A204.1 (cell line): ENCODE measurements around the gene PIEZO2.

Experiments used
- FAIRE-seq: peaks from 2 replicates; lab custom pipeline; 2012; peaks lifted over from hg19 to GRCh38; lab: Jason Lieb, UNC

PIEZO2 gene

DNA sequence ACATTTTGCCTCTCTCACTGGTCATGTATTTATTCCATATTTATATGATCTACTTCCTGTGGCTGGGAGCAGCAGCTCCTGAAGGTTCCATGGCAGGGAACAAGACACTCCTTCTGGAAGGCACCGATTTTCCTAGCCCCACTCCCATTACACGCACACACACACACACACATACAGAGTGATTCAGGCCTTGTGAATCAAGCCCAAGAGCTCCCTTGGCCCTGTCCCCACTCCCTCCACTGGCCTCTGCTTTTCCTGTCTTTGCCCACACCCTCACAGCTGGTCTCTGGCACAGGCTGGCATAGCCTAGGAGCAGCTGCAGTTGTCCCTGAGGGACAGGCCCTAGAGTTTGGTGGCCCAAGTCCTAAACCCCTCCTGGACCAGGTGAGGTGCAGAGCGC is 421.9 kb downstream of the PIEZO2 start:
- no peak for FAIRE-seq

DNA sequence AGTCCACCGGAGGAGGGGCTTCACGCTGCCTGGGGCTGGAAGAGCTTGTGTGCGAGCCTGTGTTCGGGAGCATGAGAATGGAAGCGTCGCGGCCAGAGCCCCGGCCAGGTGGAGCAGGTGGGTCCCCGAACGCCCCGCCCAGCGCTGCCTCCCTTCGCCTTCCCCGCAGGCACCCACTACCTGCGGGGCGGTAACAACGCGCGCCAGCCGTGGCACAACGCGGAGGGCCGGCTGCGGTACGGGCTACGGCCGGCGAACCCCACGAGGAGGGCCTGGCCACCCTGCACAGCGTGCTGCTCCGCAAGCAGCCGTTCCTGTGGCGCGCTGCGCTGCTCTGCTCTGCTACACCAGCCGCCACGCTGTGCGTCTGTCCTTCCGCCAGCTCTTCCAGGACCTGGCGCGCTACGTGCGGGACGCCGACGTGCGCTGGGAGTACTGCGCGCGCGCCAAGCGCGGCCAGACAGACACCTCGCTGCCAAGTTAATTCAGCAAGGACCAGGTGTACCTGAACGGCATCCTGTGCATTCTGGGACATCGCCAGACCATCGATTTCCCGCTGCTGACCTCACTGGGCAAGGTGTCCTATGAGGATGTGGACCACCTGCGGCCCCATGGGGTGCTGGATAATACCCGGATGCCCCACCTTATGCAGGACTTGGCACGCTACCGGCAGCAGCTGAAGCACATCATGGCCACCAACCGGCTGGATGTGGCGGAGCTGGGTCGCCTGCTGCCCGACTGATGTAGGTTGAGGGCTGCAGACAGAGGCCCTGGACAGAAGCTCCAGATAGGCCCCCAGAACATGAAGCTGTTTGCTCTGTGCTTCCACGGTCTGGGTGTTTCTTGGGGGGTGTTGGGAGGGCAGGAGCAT is 422.9 kb downstream of the PIEZO2 start:
- FAIRE-seq, result no peak

DNA sequence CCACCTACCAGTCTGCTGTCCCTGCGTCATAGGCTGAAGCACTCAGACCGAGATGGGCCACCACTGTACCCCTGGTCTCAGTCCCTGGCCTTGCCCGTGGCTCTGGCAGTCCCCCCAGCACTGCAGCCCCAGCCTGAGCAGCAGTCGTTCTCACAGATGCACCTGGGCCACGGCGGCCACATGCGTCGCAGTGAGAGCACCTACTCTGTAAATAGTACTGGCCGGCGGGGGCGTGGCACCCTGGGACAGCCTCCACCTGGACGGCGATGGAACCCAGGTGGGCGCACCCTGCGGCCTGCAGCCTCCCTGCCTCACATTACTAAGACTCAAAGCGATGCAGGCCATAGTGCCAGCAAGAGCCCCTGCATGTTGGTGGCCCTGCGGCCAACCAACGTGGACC is 424.7 kb downstream of the PIEZO2 start:
- FAIRE-seq, result no peak

DNA sequence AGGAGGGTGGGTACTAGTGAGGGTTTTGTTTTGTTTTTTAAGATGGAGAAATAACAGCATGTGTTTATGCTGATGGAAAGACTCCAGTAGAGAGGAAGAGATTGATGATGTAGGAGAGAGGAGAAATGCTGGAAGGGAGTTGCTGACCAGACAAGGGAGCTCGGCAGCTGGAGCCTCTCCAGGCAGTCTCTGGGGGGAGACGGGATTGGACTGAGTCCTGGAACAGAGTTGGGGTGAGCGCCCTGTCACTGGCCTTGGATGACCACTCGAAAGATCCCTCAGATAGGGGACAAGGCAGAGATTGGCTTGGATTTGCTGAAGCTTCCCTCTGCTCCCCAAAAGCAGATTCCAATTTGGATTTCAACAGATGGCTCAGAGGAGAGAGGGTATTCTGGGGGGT is 425.9 kb downstream of the PIEZO2 start:
- FAIRE-seq, result no peak

DNA sequence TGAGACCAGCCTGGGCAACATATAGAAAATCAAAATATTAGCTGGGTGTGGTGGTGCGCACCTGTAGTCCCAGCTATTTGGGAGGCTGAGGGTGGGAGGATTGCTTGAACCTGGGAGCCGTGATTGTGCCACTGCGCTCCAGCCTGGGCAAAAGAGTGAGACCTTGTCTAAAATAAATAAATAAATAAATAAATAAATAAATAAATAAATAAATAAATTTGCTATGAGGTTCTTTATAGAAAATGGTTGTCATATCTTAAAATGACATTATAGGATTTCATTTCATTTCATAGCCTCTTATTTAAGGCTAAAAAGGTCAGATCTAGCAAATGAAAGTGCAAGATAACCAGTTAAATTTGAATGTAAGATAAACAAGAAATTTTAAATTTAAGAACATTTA is 430.6 kb downstream of the PIEZO2 start:
- no peak for FAIRE-seq

DNA sequence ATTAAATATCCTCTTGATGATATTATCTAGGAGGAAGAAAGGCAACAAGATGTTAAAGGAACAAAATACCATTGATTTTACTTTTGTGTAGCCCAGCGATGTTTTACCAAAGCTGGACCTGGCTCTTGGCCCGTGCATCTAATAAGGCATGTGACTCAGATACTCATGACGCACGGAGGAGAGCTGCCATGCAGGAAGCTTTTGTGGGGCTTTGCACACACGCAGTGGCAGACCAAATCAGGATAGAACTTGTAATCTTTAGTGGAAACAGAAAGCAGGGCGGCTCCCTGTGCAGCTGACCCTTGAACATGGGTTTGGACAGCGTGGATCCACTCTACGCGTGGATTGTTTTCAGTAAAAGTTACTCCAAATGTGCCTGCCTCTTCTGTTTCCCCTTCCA is 433.6 kb downstream of the PIEZO2 start:
- no peak for FAIRE-seq

DNA sequence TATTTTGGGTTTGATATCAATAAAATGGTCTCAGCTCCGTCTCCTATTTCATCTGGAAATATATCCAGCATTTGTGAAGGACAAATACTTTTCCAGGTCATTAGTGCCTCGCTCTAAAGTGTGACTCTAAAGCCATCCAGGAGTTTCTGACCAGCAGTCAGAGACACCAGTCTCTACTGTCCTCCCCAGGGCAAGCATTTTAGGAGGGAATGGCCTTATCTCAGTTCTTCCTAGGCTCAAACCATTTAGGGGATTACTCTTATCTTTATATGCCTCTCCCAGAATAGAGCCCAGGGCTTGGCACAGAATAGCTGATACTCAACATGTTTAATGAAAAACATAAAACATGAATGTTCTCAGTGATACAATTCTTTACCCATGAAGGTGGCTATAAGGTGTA is 436.0 kb downstream of the PIEZO2 start:
- no peak for FAIRE-seq

DNA sequence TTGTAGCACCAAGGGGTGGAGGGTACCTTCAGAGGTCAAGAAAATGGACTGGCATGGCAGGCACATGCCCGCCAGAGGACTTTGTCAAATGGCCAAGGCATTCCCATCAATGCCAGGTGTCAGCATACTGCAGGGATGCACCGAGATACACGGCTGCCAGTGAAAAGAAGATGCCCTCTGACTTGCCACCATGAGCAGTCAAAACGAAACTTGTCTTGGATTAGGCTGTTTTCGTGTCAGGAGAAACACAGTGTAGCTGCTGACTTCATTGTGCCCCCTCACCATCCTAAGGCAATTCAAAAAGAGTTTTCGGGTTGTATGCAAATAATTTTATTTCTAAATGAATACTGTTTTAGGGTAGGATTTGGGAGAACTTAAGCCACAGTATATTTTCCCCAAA is 442.1 kb downstream of the PIEZO2 start:
- FAIRE-seq, result no peak

DNA sequence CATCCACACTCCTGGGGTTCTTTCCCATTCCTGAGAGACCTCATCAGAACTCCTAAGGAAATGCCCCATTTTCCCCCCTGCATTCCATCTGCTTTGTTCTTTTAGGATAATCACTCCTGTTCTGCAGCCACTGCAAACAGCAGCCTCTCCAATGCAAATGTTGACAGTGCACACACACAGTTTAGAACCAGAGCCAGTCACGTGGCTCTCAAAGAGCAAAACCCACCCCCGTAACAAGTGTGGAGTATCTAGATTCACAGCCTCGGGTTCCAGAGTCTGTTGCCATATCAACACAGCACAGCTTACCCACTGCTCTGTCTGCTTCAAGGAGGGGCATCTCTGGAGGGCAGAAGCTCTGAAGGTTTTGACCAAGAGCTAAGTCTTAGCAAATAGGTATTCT is 443.6 kb downstream of the PIEZO2 start:
- no peak for FAIRE-seq

DNA sequence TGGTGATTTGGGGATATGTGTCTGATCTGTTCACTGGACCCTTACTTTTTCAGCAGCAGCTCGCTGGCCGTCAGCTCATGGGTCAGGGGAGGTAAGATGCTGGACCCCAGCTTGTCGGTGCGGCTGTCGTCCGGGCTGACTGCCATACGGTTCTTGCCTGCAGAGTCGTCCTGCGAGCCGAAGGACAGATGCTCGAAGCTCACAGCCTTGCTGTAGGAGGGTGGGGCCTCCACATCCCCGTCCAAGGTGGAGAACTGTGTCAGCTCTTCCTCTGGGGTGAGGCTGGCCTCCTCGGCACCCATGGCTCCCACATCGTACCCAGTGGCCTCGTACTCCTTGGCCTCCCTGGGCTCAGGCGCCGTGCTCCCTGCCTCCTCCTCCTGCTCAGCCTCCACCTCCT is 444.1 kb downstream of the PIEZO2 start:
- no peak for FAIRE-seq

DNA sequence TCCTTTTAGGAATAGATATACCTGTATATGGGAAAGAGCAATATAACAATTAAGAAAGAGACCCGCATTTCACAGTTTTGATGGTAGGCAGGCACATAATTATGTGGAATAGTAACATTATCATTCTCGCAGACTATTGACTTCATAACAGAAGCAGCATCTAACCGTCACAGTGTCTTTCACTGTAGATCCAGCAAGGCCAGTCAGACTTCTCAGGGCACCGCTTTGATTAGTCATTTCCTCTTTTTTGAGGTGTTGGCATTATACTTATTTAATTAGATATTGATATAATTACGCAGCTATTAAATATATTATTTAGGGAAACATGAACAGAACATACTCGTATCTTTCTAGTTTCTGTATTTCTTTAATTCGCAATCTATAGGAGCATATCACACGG is 447.2 kb downstream of the PIEZO2 start:
- FAIRE-seq, result no peak

DNA sequence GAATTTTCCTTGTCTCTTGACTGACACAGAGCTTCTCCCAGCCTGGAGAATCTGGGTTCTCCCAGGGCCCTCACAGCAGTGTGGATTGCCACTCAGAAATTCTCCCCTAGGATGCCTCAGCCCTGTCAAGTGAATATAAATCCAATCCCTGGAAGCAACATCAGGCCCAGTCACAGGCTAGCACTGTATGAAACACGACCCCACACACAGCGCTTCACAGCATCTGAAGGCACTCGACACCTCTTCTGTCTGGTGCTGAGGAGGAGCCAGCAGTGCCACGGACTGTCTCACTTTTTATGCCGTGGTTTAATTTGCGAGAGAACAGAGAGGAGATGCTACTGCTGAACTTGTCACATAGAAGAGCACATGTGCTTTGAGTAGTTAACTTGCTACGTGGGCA is 459.0 kb downstream of the PIEZO2 start:
- FAIRE-seq, result no peak

DNA sequence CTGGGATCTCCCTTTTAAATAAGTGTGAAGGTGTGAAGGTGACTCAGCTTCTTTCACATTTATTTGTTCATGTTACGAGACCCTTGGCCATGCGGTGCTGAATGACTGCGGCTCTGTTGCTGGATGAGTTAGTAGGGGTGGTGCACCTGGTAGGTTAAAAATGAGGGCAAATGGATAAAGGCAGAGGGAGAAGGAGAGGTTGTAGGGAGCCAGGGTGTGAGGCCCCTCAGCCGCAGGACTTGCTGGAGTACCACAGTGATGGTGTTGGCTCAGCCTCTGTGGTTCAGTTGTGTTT is 459.4 kb downstream of the PIEZO2 start:
- FAIRE-seq, result no peak

DNA sequence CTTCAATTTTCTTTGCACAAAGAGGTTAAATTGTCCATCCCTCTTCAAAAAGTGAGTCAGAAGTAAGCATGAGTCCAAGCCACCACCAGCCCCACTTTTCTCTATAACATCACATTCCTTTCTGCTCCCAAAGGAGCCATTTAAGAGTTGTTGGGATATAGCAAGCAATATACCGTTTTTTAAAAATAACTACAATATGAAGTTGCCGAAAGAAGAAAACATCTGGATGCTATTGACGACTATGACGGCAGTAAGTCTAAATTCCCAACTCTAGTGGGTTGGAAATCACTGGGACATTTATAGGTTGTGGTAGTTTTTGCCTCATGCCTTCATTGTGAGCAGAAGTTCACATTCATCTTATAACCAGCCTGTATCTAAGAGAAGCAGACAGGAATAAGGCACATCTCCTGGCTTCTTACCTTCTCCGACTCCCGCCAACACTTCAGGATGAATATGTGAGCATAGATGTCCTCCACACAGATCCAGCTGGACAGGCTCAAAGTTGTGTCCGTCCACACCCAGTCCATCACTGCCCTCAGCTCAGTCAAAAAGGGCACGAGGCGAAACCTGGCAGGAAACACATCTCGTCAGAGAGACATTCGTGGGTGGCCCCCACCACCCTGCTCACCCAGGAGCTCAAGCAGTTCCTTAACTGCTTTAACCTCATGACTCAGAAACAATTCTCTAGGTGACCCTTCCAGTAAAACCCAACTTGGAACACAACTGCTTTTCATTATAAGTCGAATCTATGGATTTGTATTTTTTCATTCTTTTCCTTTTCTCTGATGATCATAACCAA is 459.9 kb downstream of the PIEZO2 start:
- FAIRE-seq, result no peak

DNA sequence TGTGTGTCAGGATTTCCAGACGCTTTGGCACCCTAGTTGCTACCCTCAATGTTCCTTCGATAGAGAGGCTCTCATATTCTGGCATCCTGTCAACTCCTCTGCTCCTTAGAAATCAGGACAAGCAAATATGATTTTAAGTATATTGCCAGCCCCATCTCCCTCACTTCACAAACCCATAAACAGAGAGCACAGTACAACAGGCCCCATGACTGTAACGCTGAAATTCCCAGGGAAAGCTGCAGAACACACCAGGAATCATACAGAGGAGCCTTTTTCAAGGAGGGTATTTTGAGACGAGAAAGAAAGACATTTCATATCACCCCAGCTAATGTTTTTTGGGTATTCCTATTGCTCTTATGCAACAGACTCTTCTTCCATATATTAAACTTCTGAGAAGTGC is 460.6 kb downstream of the PIEZO2 start:
- no peak for FAIRE-seq

DNA sequence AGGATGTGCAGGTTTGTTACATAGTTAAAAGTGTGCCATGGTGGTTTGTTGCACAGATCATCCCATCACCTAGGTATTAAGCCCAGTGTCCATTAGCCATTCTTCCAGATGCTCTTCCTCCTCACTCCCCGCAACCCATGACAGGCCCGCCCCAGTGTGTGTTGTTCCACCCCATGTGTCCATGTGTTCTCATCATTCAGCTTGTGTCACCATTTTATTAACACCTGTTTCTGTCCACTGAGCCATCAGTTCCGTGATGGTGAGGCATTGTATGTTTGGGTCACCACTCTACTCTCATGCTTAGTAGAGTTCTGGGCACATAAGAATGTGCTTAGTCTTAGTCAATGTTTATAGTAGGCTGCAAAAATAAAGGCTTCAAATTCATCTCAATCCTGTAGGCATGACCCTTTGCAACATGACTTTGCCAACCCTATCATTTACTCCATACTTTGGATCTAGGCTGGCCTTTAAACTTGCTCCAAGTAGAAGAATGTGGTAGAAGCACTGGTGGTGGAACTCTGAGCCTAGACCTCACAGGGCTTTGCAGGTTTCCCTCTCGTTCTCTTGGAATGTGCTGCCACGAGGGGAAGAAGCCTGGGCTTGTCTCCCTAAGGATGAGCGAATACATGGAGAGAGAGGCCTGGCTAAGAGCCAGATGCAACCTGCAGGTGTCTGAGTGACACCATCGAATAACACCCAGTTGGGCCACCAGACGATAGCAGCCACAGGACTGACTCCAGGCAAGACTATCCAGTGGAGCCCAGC is 462.0 kb downstream of the PIEZO2 start:
- no peak for FAIRE-seq

DNA sequence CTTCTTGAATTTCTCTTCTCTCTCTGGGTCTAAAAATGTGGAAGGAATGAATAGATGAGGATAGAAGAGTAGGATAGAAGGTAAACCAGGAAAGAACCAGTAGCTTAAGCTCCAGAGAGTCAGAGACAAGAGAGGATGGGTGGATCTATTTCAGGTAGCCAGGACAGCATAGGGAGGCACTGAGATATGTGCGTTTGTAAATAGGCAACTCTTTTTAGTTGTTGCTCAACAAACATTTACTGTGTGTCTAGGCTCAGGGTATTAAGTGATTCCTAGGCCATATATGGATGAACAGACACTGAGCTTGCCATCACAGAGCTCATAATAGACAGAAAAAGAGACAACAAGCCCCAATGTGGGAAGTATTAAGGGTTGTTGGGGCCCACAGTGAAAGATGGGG is 463.1 kb downstream of the PIEZO2 start:
- no peak for FAIRE-seq

DNA sequence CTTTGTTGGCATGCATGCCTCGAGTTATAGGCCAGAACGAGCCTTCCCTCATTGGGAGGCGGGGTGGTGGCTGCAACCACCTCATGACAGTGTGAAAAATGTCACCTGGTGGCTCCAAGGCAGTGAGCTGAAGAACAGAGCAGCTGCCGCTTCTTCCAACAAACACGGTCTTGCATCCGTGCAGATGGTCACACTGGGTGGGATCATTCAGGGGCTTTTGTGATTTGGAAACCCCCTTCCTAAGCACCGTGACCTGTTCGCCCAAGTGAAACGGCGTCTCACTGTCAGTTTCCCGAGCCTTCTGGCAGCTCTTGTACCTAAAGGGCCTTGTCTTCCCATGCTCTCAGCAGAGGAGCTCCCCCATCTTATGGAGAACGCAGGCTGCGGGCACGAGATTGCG is 463.9 kb downstream of the PIEZO2 start:
- FAIRE-seq, result no peak

DNA sequence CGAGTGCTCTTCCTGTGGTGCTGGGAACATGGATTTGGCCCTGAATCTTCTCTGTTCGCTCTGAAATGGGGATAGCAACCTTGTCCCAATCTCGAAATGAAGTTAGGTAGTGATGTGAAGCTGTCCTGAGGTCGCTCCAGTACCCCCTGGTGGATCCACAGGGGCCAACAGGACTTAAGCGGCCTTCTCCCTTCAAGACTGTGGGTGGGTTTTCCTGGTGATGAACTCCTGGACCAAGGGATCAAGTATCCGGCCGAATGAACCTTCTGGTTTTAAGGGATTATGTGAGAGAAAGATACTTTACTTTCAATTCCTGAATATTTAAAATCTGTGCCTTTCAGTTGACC is 467.0 kb downstream of the PIEZO2 start:
- no peak for FAIRE-seq

DNA sequence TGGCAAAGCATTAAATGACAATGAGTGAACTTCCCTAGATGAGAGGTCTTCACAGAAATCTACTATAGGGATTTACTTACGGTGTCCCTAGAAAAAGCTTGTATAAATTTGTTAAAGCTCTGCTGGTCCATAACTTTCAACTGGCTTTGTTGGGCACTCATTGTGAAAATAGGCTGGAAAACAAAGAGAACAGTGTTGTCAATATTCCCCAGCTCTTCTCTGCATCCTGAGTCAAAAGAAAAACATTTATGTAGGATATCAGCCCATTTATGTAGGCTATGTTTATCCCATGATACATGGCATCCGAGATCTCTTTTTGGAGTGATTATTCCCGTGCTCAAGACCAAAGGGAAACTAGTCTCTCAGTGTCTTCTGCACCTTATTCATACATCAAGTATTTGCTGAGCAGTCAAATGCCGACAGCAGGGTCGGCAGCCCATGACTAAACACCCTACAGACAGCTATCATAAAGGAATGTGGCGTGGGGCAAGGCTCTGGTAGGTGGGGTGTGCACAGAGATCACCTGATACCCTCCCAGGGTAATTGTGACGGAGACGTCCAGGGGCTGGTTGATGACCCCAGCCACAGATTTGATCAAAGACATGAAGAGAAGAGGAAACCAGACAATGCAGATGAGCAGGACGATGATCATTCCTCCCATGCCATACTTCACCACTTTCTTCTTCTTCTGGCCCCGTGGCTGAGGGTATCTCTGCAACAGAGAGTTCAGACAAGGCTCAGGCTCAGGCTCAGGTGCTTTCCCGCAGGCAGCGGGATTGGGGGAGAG is 467.6 kb downstream of the PIEZO2 start:
- no peak for FAIRE-seq

DNA sequence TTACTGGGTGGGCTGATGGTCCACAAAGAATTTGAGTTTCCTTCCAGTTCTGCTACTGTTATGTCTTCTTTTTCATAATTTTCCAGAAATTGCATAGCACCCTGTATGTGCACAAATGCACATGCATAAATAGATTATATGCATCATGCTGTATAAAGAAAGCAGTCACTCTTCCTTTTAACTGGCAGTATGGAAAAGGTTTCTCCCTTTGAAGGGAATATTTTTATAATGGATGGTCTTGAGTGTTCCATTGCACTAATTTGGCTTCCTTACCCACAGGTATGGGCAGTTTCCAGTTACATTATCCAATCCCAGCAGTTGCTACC is 469.1 kb downstream of the PIEZO2 start:
- FAIRE-seq, result no peak

DNA sequence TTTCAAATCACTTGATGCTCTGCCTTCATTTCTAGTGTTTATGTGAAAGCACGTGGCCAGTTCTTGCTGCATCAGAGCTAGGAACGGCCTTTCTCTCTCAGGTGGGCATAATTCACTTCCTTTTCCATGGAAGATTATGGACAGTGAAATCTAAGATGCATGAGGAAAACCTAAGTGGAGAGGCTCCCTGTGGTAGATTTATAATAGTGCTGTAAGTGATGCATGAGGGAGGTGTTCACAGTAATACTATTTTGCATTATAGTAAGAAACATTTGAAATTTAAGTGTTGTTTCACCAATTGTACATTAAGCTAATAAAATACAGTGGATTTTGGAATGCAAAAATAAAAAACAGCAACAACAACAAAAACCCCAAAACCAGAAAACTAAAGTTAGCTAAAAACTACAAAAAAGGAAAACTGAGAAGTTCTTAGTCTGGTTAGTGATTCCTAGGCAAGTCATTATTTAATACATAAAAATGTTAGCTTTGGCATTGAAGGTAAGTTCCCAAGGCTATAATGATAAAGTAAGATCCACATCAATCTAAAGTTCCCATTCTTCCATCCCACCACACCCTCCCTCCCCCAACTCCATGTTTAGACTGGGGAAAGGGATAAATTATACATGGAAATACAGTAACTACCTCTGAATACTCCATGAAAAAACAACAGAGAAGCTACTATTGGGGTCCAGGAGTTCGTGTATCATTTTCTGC is 469.7 kb downstream of the PIEZO2 start:
- FAIRE-seq, result no peak
